ENCODE results near the gene PATL2.
"Not testable (repeated sequence)": the region's sequence is repeated elsewhere in the genome, so short reads cannot be mapped to it uniquely, and the experiment has no call there.

The PATL2 gene

DNA sequence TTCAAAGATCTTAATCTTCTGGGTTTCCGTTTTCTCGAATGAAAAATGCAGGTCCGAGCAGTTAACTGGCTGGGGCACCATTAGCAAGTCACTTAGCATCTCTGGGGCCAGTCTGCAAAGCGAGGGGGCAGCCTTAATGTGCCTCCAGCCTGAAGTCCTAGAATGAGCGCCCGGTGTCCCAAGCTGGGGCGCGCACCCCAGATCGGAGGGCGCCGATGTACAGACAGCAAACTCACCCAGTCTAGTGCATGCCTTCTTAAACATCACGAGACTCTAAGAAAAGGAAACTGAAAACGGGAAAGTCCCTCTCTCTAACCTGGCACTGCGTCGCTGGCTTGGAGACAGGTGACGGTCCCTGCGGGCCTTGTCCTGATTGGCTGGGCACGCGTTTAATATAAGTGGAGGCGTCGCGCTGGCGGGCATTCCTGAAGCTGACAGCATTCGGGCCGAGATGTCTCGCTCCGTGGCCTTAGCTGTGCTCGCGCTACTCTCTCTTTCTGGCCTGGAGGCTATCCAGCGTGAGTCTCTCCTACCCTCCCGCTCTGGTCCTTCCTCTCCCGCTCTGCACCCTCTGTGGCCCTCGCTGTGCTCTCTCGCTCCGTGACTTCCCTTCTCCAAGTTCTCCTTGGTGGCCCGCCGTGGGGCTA, at the start of gene PATL2, which contains the start of gene B2M:
Gene PATL2 (minus strand): TSS at position 228 of the 647 bp plus-strand sequence. CDS start 34,833 bp downstream, outside the sequence.
Gene B2M (plus strand): TSS at position 422 of the 647 bp plus-strand sequence. CDS start 30 bp downstream, at position 452.
- peak; percentile 49 to 97 (median 90) for DNase-seq

DNA sequence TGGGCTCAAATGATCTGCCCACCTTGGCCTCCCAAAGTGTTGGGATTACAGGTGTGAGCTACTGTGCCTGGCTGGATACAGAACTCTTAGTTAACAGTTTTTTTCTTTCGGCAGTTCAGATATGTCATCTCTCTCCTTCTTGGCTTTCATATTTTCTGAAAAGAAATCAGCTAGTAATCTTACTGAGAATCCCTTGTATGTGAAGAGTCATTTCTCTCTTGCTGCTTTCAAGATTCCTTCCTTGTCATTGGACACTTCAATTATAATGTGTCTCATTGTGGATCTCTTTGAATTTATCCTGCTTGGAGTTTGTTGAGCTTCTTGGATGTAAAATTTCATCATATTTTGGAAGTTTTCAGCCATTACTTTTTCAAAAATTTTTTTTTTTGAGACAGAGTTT, 42.2 kb upstream of the PATL2 start:
- DNase-seq, result no peak

DNA sequence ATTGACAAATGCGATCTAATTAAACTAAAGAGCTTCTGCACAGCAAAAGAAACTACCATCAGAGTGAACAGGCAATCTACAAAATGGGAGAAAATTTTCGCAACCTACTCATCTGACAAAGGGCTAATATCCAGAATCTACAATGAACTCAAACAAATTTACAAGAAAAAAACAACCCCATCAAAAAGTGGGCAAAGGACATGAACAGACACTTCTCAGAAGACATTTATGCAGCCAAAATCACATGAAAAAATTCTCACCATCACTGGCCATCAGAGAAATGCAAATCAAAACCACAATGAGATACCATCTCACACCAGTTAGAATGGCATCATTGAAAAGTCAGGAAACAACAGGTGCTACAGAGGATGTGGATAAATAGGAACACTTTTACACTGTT, 32.3 kb upstream of the PATL2 start:
- DNase-seq, result not testable (repeated sequence)

DNA sequence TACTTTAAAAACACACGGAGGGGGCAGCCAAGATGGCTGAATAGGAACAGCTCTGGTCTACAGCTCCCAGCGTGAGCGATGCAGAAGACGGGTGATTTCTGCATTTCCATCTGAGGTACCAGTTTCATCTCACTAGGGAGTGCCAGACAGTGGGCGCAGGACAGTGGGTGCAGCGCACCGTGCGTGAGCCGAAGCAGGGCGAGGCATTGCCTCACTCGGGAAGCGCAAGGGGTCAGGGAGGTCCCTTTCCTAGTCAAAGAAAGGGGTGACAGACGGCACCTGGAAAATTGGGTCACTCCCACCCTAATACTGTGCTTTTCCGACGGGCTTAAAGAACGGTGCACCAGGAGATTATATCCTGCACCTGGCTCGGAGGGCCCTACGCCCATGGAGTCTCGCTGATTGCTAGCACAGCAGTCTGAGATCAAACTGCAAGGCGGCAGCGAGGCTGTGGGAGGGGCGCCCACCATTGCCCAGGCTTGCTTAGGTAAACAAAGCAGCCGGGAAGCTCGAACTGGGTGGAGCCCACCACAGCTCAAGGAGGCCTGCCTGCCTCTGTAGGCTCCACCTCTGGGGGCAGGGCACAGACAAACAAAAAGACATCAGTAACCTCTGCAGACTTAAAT, 28.2 kb upstream of the PATL2 start:
- not testable (repeated sequence) for DNase-seq

DNA sequence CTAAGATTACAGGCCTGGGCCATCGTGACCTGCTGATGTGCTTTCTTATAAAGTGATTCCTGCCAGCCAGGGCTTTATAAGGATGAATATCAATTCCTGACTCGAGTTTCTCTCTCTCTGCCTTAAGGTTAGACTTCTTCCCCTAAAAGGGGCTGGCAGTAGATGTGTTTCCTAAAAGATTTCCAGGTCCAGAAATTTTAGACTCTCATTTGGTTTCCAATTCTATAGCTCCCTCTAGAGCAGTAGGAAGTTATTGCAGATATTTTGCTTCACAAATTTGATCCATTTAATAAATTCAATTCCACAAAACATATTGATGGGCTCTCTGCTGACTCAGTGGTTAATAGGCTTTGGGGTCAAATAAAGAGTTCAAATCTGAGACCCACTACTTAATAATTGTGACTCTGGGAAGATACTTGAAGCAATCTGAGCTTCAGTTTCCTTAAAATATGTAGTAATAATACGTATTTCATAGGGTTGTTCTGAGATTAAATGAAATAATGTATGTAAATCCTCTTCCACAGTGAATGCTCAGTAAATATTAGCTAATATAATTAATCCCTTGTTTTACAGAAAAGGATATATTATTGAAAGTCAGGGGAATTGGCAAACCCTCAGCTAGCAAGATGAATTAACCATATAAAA, 27.3 kb upstream of the PATL2 start:
- DNase-seq, result no peak

DNA sequence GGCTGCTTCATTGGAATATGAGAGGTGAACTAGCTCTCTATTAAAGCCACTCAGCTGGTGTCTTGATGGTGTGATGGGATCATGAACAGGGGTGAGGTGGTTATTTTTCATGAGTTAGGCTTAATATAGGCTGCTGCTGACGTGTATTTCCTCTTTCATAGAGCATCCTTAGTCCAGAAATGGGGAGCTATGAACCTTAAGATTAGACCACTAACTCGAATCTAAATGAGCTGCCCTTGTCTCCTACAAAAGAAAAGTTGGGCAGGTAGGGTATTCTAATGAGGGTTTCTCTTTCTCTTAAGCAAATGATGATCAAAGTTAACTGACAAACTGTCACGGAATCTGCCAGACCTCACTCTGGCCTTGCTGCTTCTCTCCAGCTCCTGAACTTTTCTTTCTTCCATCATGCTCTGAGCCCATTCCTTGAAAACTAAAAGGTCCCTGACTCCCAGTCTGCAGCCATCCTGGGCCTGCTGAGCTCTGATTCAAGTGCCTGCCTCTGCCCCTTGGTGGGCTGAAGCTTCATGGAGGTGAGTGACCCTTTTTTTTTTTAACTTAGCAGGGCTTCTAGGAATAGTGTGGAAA, 25.1 kb upstream of the PATL2 start, which contains the start of gene TRIM69:
Gene TRIM69 (plus strand): TSS at position 348 of the 585 bp plus-strand sequence. CDS start 177 bp downstream, at position 525.
- no peak for DNase-seq

DNA sequence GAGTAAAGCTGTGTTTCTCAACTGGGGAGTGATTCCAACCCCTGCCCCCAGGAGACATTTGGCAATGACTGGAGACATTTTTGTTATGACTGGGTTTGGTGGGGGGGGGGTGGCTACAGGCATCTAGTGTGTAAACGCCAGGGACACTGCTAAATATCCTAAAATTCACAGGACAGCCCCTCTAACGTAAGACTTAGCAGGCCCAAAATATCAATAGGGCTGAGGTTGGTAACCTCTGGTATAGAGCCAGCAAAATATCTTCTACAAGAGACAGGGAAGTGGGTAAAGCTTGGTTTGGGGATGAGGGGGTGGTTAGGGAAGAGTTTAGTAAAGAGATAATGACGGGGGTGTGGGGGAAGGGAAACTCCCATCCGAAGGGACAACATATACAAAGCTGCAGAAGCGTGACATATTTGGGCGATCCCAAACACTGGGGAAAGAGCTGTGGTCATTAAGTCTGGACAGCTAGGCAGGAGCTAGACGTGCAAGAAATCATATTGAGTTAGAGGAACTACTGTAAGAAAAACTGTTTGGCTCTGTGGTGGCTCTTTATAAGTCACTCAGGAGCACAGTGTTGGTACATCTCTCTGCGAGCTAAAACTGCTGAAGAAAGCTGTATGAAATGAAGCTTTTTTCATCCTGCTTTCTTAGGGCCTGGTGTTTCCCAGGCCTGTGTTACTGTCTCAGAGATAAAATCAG, 24.5 kb upstream of the PATL2 start:
- no peak for DNase-seq

DNA sequence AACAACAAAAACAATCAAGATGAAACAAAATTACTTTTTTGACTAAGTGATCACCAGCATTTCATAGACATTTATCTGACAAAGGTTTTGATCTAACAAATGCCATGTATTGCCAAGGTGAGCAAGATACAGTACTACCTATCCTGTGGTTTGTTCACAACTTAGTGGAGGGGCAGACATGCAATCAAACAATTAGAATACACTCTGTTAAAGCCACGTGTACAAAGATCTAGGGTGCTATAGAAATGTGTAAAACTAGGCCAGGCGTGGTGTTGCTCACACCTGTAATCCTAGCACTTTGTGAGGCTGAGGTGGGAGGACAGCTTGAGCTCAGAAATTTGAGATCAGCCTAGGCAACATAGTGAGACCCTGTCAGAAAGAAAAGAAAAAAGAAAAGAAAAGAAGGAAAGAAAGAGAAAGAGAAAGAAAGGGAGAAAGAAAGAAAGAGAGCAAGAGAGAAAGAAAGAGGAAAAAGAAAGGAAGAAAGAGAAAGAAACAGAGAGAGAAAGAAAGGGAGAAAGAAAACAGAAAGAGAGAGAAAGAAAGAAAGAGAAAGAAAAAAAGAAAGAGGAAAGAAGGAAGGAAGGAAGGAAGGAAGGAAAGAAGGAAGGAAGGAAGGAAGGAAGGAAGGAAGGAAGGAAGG, 23.8 kb upstream of the PATL2 start:
- no peak for DNase-seq

DNA sequence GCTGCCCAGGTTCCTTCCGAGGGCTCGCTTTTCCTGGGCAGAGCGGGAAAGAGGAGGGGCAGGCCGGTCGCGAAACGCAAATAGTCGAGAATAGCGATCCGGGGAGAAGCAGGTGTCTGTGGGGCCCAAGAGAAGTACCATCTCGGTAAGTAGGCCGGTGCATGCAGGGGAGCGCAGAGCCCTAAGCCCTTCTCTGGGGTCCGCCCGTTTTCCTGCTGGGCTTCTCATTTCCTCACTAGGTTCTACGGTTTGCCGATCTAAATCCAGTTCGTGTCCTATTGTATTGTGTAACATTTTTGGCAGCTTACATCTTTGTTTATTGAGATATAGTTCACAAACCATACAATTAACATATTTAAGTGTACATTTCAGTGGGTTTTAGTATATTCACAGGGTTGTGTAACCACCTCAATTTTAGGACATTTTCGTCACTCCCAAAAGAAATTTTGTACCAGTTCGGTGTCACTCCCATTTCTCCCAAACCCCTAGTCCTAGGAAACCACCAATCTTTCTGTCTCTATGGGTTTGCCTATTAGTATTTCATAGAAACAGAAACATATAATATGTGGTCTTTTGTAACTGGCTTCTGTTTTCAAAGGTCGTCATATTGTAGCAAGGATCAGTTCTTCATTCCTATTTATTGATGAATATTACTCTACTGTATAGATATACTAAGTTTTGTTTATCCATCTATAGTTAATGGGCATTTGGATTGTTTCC, 18.4 kb upstream of the PATL2 start:
- DNase-seq, result peak in 14 of 56 donors; percentile 28 to 78 (median 56)

DNA sequence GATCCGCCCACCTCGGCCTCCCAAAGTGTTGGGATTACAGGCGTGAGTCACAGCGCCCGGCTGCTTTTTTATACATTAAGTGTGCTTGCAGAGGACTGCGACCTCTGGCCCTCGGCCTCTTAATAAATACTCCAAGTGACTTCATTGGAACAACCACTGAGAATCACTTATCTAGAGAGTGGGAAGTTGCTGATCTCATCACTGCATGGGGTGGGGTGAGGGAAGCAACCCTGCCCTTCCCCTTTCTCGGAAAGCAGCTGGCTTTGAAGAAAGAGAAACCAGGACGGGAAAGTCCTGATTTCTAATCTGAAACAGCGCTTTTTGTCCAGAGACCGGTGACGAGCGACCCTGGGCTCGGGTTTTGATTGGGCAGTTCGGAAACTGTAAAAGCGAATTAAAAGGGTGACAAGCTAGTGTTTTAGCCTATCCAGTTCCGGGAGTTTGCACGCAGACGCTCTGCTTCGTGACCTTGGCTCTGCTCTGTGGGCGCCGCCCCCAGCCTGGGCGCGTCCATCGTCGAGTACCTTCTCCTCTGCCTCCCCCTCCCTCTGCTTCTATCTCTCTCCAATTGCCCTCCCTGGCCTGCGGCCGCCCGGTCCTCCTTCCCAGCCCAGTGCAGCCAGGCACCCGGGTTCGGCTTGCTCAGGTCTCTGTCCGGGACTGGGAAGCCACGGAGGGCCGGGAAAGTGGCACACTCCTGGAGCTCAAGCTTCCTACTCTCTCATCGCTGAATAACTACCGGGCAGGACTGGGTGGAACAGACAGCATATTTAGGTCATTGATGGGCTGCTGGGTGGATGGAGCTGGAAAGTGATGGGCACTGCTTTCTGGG, 17.7 kb upstream of the PATL2 start:
- DNase-seq, result peak; percentile 70 to 99 (median 92)

DNA sequence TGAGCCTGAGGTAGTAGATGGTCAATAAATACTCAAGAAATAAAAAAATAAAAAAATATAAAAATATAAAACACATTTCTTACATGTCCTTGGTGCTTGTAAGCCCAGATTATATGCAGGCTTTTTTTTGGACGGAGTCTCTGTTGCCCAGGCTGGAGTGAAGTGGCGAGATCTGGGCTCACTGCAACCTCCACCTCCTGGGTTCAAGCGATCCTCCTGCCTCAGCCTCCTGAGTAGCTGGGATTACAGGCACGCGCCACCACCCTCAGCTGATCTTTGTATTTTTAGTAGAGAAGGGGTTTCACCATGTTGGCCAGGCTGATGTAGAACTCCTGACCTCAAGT, 17.1 kb upstream of the PATL2 start:
- DNase-seq, result not testable (repeated sequence)

DNA sequence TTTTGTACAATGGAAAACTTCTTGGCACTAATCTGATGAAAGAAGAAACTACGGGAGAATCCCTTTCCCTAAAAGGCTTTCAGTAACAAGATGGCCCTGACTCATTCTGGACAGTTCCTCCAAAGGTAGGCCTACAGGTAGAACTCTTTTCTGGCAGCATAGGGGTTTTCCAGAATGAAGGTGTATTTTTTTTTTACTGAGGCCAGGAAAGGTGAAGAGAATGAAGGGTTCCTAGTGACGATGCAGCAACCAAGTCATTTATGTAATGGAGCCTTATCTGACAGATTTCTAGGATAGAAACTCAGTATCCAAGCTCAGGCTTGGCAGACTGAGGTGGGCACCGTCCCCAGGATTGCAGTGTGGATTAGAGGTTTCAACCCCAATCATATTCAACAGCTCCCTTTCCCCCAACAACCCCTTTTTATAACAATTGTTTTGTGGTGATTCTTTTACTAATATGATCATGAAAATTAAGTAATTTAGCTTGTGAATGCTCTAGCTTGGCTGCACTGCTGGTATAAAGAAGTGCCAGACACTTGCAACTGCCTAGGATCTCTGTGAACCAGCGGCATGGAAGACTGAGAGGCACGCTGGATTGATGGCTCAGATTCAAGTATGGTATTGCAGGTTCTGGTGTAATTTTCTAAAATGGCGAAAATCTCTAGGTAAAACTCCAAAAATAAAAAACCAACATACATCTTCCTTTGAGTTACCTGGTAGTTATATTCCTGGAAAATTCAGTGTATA, 16.5 kb upstream of the PATL2 start:
- no peak for DNase-seq

DNA sequence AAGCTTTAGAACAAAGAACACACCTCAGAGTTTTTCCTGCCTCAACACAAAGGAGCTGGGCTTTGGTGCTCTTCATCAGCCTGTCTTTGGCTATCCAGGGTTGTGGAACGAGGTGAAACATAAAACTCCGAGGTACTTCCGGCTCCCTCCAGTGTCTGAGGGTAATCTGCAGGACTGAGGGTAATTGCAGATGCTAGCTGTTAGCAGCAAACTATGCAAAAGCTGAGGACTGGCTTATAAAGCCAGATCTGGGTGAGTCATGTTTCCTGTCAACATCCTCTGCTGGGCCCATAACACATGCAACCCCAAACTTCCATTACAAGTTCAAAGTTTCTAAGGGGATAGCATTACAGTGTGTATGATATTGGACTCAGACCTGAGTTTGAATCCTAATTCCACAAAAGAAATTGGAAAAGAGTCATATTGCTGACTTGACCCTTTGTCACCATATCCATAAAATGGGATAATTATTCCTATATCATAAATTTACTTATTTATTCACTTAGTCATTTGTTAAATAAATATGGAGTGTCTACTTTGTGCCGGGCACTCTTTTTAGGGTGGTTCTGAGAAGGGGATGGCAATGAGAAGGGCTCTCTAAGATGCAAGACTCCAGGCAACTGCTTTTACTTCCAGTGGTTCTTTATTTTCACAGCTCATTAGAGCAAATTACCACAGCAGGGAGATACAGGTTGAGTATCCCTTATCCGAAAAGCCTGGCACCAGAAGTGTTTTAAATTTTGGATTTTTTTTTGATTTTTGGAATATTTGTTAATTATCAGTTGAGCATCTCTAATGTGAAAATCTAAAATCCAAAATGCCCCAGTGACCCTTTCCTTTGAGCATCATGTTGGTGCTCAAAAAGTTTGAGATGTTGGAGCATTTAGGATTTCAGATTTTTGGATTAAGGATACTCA, 15.7 kb upstream of the PATL2 start:
- DNase-seq, result no peak

DNA sequence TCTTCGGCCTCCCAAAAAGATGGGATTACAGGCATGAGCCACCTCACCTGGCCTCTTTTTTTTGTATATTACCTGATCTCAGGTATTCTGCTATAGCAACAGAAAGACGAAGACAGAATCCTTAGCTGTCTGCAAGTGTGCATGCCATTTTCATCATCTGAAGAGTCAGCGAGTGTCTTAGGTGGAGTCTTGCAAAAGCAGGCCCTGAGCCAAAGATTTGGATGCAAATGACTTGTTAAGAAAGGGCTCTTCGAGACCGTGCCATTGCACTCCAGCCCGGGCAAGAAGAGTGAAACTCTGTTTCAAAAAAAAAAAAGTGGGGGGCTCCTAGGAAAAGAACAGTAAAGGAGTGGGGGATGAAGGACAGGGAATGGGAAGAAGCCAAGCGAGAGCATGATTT, 15.0 kb upstream of the PATL2 start:
- no peak for DNase-seq

DNA sequence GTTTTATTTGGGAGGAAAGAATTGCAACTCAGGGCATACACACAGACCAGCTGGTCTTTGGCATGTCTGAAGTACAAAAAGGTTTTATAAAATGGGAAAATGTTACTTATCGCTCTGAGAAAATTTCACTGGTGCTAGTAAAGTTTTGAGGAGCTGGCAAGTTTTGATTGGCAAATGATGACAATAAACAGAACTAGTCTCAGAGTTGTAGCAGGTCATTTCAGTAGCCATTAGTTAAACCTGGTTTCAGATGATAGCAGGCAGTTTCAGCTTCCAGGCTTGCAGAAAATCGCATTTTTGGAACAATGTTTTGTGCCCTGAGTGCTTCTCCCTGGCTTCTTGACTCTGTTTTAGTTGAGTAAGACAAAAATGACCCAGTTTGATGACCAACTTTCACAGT, 10.9 kb upstream of the PATL2 start:
- DNase-seq, result no peak

DNA sequence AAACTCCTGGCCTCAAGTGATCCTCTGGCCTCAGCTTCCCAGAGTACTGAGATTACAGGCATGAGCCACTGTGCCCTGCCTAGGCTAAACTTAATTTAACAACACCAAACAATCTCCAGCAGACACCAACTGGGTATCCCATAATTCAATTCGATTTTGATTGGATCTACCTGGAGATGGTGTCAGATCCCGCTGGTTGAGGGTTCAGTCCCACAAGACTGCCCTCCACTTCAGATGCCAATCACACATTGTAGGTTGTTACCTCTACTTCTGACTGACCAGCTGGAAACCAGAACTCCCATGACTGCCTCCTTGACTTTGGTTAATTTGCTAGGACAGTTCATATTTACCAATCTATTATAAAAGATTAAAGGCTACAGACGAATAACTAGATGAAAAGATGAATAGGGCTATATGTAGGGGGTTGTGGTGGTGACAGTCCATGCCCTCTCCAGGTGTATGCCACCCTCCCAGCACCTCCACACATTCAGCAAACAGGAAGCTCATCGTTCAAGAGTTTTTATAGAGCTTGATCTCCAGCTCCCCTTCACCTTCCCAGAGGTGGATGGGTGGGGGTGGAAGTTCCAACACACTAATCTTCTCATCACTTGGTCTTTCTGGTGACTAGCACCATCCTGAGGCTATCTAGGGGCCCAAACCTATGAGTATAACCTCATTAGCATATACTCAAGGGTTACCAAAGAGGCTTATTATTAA, 9.5 kb upstream of the PATL2 start:
- no peak for DNase-seq

DNA sequence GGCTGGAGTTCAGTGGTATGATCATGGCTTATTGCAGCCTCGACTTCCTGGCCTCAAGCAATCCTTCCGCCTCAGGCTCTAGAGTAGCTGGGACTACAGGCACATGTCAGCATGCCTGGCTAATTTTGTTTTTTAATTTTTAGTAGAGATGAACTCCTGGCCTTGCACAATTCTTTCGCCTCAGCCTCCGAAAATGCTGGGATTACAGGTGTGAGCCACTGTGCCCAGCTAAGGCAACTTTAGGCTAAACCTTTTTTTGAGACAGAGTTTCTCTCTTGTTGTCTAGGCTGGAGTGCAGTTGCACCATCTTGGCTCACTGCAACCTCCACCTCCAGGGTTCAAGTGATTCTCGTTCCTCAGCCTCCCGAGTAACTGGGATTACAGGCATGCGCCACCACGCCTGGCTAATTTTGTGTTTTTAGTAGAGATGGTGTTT, 8.9 kb upstream of the PATL2 start:
- DNase-seq, result not testable (repeated sequence)
